Measurements from ENCODE around the gene PDSS1. TPM values are rescaled to one million over a fixed set of nuclear protein-coding genes. Genes with fewer than 3 reads are reported as not detected.

PDSS1 gene
- total and polyA plus RNA-seq, 2 of the 13 experiments (the other 11 are each of a cell fraction or from before 2014, with no cell fraction given), result 18.7 to 19.3 TPM

DNA sequence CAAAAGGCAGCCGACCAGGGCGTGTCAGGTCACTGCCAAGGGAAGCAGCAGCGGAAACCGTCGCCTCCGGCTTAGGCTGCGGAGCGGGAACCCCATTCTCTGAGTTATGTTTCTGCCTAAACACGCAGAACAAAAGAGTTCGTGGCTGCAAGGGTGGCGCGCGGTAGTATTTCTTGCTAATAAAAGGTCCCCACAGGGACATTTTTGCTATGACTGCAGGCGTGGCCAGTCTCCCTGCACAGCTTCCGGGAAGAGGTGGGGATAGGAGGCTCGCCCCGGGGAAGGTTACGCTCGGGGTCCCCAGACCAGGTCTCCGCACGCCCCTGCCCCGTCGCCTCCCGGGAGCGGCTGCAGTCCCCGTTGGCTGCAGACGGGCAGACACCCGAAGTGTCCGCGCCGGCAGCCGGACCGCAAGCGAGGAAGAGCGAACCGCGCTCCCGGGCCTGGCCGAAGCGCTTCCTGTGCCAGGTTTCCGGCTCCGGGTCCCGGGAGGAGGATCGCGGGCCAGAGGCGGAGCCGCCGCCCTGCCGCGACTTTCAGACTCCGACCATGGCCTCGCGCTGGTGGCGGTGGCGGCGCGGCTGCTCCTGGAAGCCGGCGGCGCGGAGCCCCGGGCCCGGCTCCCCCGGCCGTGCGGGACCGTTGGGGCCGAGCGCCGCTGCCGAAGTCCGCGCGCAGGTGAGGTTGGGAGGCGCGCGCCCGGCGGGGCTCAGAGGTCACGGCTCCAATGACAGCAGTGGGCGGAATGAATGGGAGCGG lies at the start of gene PDSS1 (continued):
- TF ChIP-seq, protein P1, sequence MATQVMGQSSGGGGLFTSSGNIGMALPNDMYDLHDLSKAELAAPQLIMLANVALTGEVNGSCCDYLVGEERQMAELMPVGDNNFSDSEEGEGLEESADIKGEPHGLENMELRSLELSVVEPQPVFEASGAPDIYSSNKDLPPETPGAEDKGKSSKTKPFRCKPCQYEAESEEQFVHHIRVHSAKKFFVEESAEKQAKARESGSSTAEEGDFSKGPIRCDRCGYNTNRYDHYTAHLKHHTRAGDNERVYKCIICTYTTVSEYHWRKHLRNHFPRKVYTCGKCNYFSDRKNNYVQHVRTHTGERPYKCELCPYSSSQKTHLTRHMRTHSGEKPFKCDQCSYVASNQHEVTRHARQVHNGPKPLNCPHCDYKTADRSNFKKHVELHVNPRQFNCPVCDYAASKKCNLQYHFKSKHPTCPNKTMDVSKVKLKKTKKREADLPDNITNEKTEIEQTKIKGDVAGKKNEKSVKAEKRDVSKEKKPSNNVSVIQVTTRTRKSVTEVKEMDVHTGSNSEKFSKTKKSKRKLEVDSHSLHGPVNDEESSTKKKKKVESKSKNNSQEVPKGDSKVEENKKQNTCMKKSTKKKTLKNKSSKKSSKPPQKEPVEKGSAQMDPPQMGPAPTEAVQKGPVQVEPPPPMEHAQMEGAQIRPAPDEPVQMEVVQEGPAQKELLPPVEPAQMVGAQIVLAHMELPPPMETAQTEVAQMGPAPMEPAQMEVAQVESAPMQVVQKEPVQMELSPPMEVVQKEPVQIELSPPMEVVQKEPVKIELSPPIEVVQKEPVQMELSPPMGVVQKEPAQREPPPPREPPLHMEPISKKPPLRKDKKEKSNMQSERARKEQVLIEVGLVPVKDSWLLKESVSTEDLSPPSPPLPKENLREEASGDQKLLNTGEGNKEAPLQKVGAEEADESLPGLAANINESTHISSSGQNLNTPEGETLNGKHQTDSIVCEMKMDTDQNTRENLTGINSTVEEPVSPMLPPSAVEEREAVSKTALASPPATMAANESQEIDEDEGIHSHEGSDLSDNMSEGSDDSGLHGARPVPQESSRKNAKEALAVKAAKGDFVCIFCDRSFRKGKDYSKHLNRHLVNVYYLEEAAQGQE (IDR thresholded peaks at IDR 0.05; ENCODE audit: borderline replicate concordance in 1 of 2, low read depth in 1 of 2, low read length in 2 of 2), result no peak
- TF ChIP-seq MAFF (IDR thresholded peaks at IDR 0.05; ENCODE audit: low read depth, low read length) (no peak), ZNF274 (CRISPR knock-in tag; IDR thresholded peaks at IDR 0.05) (no peak), ZNF644 (CRISPR knock-in tag; IDR thresholded peaks at IDR 0.05; ENCODE audit: low read depth) (no peak), TEAD2 (CRISPR knock-in tag; IDR thresholded peaks at IDR 0.05) (no peak), FOXK2 (IDR thresholded peaks at IDR 0.05) (no peak), SRSF9 (IDR thresholded peaks at IDR 0.05; ENCODE audit: borderline replicate concordance, insufficient read depth, low read depth, low read length, poor library complexity, severe bottlenecking) (no peak), ZNF572 (CRISPR knock-in tag; IDR thresholded peaks at IDR 0.05) (peak; percentile 74), NR1H2 (CRISPR knock-in tag; IDR thresholded peaks at IDR 0.05; ENCODE audit: borderline replicate concordance, low read depth) (no peak), HNRNPLL (IDR thresholded peaks at IDR 0.05; ENCODE audit: low read depth, low read length, poor library complexity, severe bottlenecking) (peak; percentile 40), ZNF569 (CRISPR knock-in tag; IDR thresholded peaks at IDR 0.05; ENCODE audit: borderline replicate concordance) (no peak)
- TF ChIP-seq, protein P2, sequence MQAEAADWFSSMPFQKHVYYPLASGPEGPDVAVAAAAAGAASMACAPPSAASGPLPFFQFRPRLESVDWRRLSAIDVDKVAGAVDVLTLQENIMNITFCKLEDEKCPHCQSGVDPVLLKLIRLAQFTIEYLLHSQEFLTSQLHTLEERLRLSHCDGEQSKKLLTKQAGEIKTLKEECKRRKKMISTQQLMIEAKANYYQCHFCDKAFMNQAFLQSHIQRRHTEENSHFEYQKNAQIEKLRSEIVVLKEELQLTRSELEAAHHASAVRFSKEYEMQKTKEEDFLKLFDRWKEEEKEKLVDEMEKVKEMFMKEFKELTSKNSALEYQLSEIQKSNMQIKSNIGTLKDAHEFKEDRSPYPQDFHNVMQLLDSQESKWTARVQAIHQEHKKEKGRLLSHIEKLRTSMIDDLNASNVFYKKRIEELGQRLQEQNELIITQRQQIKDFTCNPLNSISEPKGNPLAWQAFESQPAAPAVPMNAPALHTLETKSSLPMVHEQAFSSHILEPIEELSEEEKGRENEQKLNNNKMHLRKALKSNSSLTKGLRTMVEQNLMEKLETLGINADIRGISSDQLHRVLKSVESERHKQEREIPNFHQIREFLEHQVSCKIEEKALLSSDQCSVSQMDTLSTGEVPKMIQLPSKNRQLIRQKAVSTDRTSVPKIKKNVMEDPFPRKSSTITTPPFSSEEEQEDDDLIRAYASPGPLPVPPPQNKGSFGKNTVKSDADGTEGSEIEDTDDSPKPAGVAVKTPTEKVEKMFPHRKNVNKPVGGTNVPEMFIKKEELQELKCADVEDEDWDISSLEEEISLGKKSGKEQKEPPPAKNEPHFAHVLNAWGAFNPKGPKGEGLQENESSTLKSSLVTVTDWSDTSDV (CRISPR knock-in tag; IDR thresholded peaks at IDR 0.05), result peak; percentile 69; the same call in 1 of the 2 replicates
- TF ChIP-seq, protein P3, sequence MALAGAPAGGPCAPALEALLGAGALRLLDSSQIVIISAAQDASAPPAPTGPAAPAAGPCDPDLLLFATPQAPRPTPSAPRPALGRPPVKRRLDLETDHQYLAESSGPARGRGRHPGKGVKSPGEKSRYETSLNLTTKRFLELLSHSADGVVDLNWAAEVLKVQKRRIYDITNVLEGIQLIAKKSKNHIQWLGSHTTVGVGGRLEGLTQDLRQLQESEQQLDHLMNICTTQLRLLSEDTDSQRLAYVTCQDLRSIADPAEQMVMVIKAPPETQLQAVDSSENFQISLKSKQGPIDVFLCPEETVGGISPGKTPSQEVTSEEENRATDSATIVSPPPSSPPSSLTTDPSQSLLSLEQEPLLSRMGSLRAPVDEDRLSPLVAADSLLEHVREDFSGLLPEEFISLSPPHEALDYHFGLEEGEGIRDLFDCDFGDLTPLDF (CRISPR knock-in tag; IDR thresholded peaks at IDR 0.05), result no peak
- TF ChIP-seq, protein P4, sequence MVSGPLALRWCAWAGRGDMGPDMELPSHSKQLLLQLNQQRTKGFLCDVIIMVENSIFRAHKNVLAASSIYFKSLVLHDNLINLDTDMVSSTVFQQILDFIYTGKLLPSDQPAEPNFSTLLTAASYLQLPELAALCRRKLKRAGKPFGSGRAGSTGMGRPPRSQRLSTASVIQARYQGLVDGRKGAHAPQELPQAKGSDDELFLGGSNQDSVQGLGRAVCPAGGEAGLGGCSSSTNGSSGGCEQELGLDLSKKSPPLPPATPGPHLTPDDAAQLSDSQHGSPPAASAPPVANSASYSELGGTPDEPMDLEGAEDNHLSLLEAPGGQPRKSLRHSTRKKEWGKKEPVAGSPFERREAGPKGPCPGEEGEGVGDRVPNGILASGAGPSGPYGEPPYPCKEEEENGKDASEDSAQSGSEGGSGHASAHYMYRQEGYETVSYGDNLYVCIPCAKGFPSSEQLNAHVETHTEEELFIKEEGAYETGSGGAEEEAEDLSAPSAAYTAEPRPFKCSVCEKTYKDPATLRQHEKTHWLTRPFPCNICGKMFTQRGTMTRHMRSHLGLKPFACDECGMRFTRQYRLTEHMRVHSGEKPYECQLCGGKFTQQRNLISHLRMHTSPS (CRISPR knock-in tag; IDR thresholded peaks at IDR 0.05; ENCODE audit: low read depth), result no peak
- TF ChIP-seq, protein P5, sequence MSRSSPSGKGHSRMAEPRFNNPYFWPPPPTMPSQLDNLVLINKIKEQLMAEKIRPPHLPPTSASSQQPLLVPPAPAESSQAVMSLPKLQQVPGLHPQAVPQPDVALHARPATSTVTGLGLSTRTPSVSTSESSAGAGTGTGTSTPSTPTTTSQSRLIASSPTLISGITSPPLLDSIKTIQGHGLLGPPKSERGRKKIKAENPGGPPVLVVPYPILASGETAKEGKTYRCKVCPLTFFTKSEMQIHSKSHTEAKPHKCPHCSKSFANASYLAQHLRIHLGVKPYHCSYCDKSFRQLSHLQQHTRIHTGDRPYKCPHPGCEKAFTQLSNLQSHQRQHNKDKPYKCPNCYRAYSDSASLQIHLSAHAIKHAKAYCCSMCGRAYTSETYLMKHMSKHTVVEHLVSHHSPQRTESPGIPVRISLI (CRISPR knock-in tag; IDR thresholded peaks at IDR 0.05; ENCODE audit: borderline replicate concordance), result no peak
- TF ChIP-seq, protein P6, sequence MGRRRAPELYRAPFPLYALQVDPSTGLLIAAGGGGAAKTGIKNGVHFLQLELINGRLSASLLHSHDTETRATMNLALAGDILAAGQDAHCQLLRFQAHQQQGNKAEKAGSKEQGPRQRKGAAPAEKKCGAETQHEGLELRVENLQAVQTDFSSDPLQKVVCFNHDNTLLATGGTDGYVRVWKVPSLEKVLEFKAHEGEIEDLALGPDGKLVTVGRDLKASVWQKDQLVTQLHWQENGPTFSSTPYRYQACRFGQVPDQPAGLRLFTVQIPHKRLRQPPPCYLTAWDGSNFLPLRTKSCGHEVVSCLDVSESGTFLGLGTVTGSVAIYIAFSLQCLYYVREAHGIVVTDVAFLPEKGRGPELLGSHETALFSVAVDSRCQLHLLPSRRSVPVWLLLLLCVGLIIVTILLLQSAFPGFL (CRISPR knock-in tag; IDR thresholded peaks at IDR 0.05), result no peak

Measured in HepG2 (cell line).